Aorta (tissue), 5 donors: ENCODE results near the gene DOK3. TPM values are rescaled to one million over a fixed set of nuclear protein-coding genes. Genes with fewer than 3 reads are reported as not detected.
A peak's percentile ranks its signal among the peaks of the same experiment; 100 is the strongest.

Experiments
- ATAC-seq: fragments of 200-7000 bp; cut with Tn5 transposase; one replicate; pipeline ENCODE4 v1.9.1; 2022; ENCODE audit warnings: moderate library complexity; ENCODE audit not compliant: low FRiP score
- DNase-seq, 2 donors: peaks; one replicate each; pipeline ENCODE4 v3.0.0-alpha.2; 2020
- H3K27ac ChIP-seq, 2 donors: one replicate each; pipeline ENCODE4 v1.5.1; 2013; ENCODE audit warnings: low read length in 2 of 2, mild to moderate bottlenecking in 2 of 2, moderate library complexity in 2 of 2, control low read depth in 1 of 2, inconsistent platforms in 1 of 2, low read depth in 1 of 2
- H3K27me3 ChIP-seq, 2 donors: one replicate each; pipeline ENCODE4 v1.6.1; 2013; ENCODE audit warnings: control low read depth in 1 of 2, low read length in 1 of 2, mild to moderate bottlenecking in 1 of 2, moderate library complexity in 1 of 2; ENCODE audit not compliant: insufficient read depth in 2 of 2, control insufficient read depth in 1 of 2
- H3K36me3 ChIP-seq, 2 donors: one replicate each; pipeline ENCODE4 v1.6.1; 2013; ENCODE audit warnings: control low read depth in 1 of 2, low read length in 1 of 2, mild to moderate bottlenecking in 1 of 2; ENCODE audit not compliant: insufficient read depth in 2 of 2, control insufficient read depth in 1 of 2
- H3K4me1 ChIP-seq, 2 donors: one replicate each; pipeline ENCODE4 v1.6.1; 2013; ENCODE audit warnings: low read length in 2 of 2, control low read depth in 1 of 2, mild to moderate bottlenecking in 1 of 2, moderate library complexity in 1 of 2; ENCODE audit not compliant: insufficient read depth in 2 of 2, control insufficient read depth in 1 of 2
- H3K4me3 ChIP-seq, 2 donors: one replicate each; pipeline ENCODE4 v1.5.1; 2013; ENCODE audit warnings: low read length in 2 of 2, control low read depth in 1 of 2, mild to moderate bottlenecking in 1 of 2
- H3K9me3 ChIP-seq: one replicate; pipeline ENCODE4 v1.6.1; 2013; ENCODE audit warnings: mild to moderate bottlenecking, low read length; ENCODE audit not compliant: control insufficient read depth
- WGBS, 2 donors: extraction: QIAGEN DNeasy Blood & Tissue Kit; methylation state at CpG; one replicate each; pipeline ENCODE4 v1.1.7; 2013; 5-methylcytosine and 5-hydroxymethylcytosine counted together
- intact Hi-C, 2 donors: fragments of 100-400 bp; cut with DNase I; formaldehyde crosslinking; loops; one replicate each; pipeline versions ENCODE4 v1.14.2 to v1.15.0; 2022
- polyA plus RNA-seq, 2 donors: library from polyadenylated mRNA; stranded (reverse); fragments of 200-250 nt; gene quantifications; one replicate each; pipeline ENCODE4 v1.2.3, GENCODE V29; 2013
- total RNA-seq, 2 donors: library from RNA; stranded (reverse); fragmentation: NEBNext Ultra II Directional; extraction: Animal tissue kit (Norgen Biotek cat#: 25700); gene quantifications; one replicate each; pipeline ENCODE4 v1.2.1, GENCODE V29; 2021
- donor health status: healthy with polysubstance abuse.
- donor health status: Bipolar disorder and iron deficiency.
- donor health status: DM: no; HTN: no; CAD: no.
- donor health status: DM: no; HTN: no; CAD: no.
- donor health status: DM: yes; HTN: yes; CAD: no.

Gene DOK3
- total and polyA plus RNA-seq, 4 donors = 2.7 to 21.6 (median 9.7) TPM

- Histone ChIP-seq H3K4me1 (peaks cover 0 to 4% of the 10 kb centered on the region in 2 donors), H3K4me3 (no peak overlapping the region), H3K9me3 (no peaks in the 10 kb centered on the region), H3K36me3 (no peaks in the 10 kb centered on the region), H3K27ac (no peak overlapping the region), H3K27me3 (no peaks in the 10 kb centered on the region)
- no peak for ATAC-seq
- DNase-seq = no peak
- intact Hi-C loops = loop anchor here in 1 of 2 donors (5.0 kb wide), 1 partner anchor 42 kb away; the partner anchor contains the start of gene TMED9
- 84 to 90% methylated on average over 1 of the region's 1 CpG for WGBS, 2 donors
These were observed 40.5 kb upstream of the DOK3 start for GRCh38 chr5:177550122-177550521.

DNA sequence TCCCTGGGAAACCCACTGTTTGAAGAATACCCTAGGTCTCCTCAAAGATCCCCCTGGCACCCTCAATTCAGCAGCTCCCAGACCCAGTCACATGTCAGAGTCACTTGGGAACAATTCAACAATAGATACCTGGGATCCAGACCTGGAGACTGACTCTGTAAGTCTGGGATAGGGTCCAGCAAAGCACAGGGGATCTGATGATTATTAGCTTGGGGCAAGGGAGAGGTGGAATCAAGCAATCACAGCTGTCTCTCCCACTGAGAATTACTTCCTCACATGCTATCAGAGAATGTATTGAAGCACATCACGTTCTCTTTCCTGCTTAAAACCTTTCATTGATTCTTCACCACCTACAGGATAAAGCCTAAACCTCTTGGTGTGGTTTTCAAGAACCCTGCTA lies 38.9 kb upstream of the DOK3 start:
- WGBS, 2 donors = 71 to 83% methylated on average over 1 of the region's 1 CpG
- peaks cover 0 to under 1% of the 10 kb centered on the region in 2 donors for H3K36me3 ChIP-seq
- H3K4me3 ChIP-seq = no peak overlapping the region
- ATAC-seq (no peak), DNase-seq (no peak)
- peak overlapping the region in 1 of 2 donors; percentile 45 for H3K27ac ChIP-seq
- no peaks in the 10 kb centered on the region for H3K27me3 ChIP-seq
- H3K4me1 ChIP-seq = peaks cover 6 to 7% of the 10 kb centered on the region in 2 donors
- intact Hi-C loops = no loop called here
- H3K9me3 ChIP-seq = no peaks in the 10 kb centered on the region

DNA sequence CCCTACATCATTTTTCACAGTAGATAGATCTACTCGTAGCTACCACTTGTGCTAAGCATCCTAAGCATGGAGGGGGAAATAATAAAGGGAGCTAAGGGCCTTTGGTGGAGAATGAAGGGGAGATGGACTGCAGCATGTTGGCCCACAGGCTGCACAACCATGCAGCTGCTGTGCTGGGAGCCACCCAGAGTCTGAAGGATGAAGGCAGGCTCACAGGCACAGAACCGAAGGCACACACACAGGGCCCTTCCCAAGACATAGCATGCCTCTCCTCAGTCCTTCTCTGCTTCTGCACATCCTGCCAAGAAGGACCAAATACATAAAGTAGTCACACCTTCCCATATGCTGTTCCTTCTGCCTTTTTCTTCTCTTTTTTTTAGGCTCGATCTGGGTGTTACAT lies 38.1 kb upstream of the DOK3 start:
- Histone ChIP-seq H3K27me3 (no peaks in the 10 kb centered on the region), H3K36me3 (peaks cover 0 to 3% of the 10 kb centered on the region in 2 donors), H3K9me3 (no peaks in the 10 kb centered on the region), H3K4me3 (no peak overlapping the region), H3K4me1 (peaks cover 6 to 11% of the 10 kb centered on the region in 2 donors), H3K27ac (peak overlapping the region in 1 of 2 donors; percentile 31)
- DNase-seq = no peak
- intact Hi-C loops = no loop called here
- 68 to 74% methylated on average over 3 of the region's 3 CpGs for WGBS, 2 donors
- ATAC-seq = no peak

DNA sequence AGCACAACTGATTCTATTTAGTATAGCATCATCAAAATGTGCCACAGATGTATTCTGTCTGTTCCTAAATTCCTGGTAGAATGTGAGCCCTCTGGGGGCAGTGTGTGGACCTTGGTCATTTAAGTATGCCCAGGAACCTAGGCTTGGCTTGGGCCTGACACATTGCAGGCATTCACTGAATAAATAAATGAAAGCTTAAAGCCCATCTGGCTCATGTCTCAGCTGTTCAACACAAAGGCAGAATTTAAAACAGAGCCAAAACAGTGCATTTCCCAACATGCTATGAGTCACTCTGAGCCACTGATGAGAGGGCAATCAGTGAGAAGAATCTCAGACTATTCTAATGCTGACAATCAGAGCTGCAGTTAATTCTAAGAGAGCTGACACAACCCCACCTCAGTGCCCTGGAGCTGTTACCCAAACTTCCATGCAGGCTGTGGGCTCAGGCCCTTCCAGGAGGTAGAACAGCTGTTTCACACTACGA lies 36.7 kb upstream of the DOK3 start:
- Histone ChIP-seq H3K27ac (peak overlapping the region; percentile 93 to 96), H3K36me3 (peaks cover 0 to 3% of the 10 kb centered on the region in 2 donors), H3K9me3 (no peaks in the 10 kb centered on the region), H3K4me1 (peaks cover 8 to 11% of the 10 kb centered on the region in 2 donors), H3K27me3 (no peaks in the 10 kb centered on the region), H3K4me3 (no peak overlapping the region)
- intact Hi-C loops = no loop called here
- 77% methylated on average over 1 of the region's 1 CpG for WGBS, 2 donors
- ATAC-seq (peak; percentile 87), DNase-seq (peak; percentile 69 to 79)

DNA sequence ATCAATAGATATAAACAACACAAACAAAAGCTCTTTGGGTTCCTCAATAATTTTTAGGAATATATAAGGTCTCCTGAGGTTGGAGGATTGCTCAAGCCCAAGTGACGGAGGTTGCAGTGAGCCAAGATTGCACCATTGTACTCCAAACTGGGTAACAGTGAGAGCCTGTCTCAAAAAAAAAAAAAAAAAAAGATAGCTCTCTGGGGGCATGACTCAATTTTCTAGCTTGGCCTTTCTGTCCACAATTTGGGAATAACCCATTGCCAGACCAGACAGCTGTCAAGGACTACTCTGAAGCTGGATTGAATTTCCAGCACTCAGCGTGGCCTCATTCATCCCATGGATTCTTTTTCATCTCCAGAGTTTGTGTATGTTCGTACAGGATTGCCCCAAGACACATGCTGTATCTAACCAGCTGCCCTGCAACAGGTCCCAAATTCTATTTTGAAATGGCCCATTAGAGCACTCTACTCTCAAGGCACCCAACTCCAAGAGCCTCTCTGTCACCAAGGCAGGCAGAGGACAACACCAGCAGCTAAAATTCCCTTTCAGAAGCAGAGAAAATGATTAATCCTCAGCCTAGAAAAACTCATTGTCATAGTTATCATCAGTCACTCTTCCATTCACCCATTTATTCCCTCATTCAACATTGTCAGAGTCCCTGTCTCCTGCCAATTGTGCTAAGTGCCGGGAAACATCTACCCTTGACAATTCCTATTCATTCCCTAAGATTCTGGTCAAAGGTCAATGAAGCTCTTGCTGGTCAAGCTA lies 36.0 kb upstream of the DOK3 start:
- intact Hi-C loops = no loop called here
- Histone ChIP-seq H3K4me3 (no peak overlapping the region), H3K4me1 (peaks cover 8 to 11% of the 10 kb centered on the region in 2 donors), H3K27ac (peak overlapping the region; percentile 93 to 96), H3K9me3 (no peaks in the 10 kb centered on the region), H3K36me3 (peaks cover 0 to 3% of the 10 kb centered on the region in 2 donors), H3K27me3 (no peaks in the 10 kb centered on the region)
- ATAC-seq (peak; percentile 94), DNase-seq (peak in 1 of 2 donors; percentile 73)
- WGBS, 2 donors = 27 to 34% methylated on average over 4 of the region's 4 CpGs

- WGBS, 2 donors = 94% methylated on average over 4 of the region's 4 CpGs
- no peak for ATAC-seq
These were observed 33.3 kb upstream of the DOK3 start for GRCh38 chr5:177542816-177543465.

GRCh38 chr5:177540438-177540837 lies 30.8 kb upstream of the DOK3 start:
- ATAC-seq (no peak), DNase-seq (peak in 1 of 2 donors; percentile 55)
- WGBS, 2 donors = 63 to 72% methylated on average over 3 of the region's 3 CpGs
- Histone ChIP-seq H3K27me3 (no peaks in the 10 kb centered on the region), H3K9me3 (no peaks in the 10 kb centered on the region), H3K27ac (peak overlapping the region in 1 of 2 donors; percentile 66), H3K36me3 (peaks cover 0 to 3% of the 10 kb centered on the region in 2 donors), H3K4me1 (peaks cover 6 to 21% of the 10 kb centered on the region in 2 donors), H3K4me3 (no peak overlapping the region)
- intact Hi-C loops = no loop called here

More at GRCh38 chr5:177542816-177543465, 33.3 kb upstream of the DOK3 start:
- H3K9me3 ChIP-seq = no peaks in the 10 kb centered on the region
- peaks cover 11% of the 10 kb centered on the region in 2 donors for H3K4me1 ChIP-seq
- intact Hi-C loops = no loop called here
- H3K27ac ChIP-seq = peak overlapping the region in 1 of 2 donors; percentile 40
- peaks cover 0 to 3% of the 10 kb centered on the region in 2 donors for H3K36me3 ChIP-seq
- H3K4me3 ChIP-seq = no peak overlapping the region
- no peaks in the 10 kb centered on the region for H3K27me3 ChIP-seq
- no peak for DNase-seq

DNA sequence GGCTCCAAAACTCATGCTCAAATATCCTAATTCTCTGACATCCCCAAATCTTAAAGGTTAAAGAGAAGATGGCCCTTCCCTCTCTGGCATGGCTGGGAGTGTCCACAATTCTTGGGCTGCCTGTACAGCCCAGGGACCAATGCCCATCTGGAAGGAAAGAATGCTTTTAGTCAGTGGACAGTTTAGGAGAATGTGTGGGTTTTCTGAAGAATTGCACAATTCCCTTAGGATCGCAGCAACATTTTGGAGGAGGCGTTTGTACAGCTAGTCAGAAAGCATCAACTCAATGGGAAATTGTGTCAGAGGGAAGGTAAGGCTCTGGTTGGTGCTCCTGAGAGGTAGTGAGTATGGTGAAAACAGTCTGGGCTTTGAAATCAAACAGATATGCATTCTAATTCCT lies 29.8 kb upstream of the DOK3 start:
- intact Hi-C loops = no loop called here
- DNase-seq = peak in 1 of 2 donors; percentile 62
- no peaks in the 10 kb centered on the region for H3K9me3 ChIP-seq
- H3K4me3 ChIP-seq = no peak overlapping the region
- 10 to 13% methylated on average over 2 of the region's 2 CpGs for WGBS, 2 donors
- peak overlapping the region; percentile 43 to 64 for H3K27ac ChIP-seq
- H3K36me3 ChIP-seq = peaks cover 0 to 3% of the 10 kb centered on the region in 2 donors
- no peaks in the 10 kb centered on the region for H3K27me3 ChIP-seq
- ATAC-seq = peak; percentile 44
- peaks cover 6 to 21% of the 10 kb centered on the region in 2 donors for H3K4me1 ChIP-seq
